ENCODE measurements around the gene MUSK. TPM values are rescaled to one million over a fixed set of nuclear protein-coding genes. Genes with fewer than 3 reads are reported as not detected.

Gene MUSK
- total RNA-seq, 1 donor from 2014 or later, result 0.24 TPM

DNA sequence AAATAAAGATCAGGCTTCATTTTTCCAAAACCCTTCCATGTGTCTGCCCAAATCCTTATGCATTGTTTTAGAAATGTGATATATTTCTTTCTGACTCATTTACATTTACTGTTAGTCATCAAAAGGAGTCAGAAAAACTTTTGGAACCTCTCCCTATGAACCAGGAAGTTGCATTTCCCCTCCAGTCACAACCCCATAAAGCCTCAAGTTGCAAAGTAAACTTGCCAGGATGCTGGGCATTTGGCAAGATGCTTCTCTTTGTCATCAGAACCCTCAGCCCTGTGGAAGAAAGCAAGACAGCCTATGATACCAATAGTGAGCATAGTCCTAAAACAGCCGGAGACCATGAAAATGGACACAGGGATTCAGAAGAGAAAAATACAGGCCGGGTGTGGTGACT is 84.2 kb downstream of the MUSK start:
- Histone ChIP-seq H3K27ac (no peak overlapping the region), H3K79me2 (ENCODE audit: low read depth) (no peaks in the 10 kb centered on the region), H3K27me3 (no peaks in the 10 kb centered on the region), H3K4me1 (no peaks in the 10 kb centered on the region), H3K4me3 (no peak overlapping the region), H3K9ac (no peak overlapping the region), H3K36me3 (no peaks in the 10 kb centered on the region), H3F3A (ENCODE audit: low read depth) (no peaks in the 10 kb centered on the region), H4K20me1 (ENCODE audit: low read depth) (no peaks in the 10 kb centered on the region), H2AFZ (replicated peaks) (no peak overlapping the region), H3K4me2 (no peak overlapping the region), H3K9me3 (ENCODE audit: low read depth) (no peaks in the 10 kb centered on the region)
- DNase-seq (ENCODE audit: low spot score), result no peak
- Mint-ChIP-seq H3K27ac (no peak overlapping the region), H3K27me3 (ENCODE audit: insufficient read depth, low read depth) (peaks cover 2% of the 10 kb centered on the region), H3K9me3 (no peaks in the 10 kb centered on the region), H3K4me3 (no peak overlapping the region), H3K4me1 (peaks cover 3% of the 10 kb centered on the region), H3K36me3 (no peaks in the 10 kb centered on the region)
- no peak for TF ChIP-seq EZH2 (IDR thresholded peaks at IDR 0.05)
- TF ChIP-seq EZH2phosphoT487 (IDR thresholded peaks at IDR 0.05), result no peak
- TF ChIP-seq, protein P1, sequence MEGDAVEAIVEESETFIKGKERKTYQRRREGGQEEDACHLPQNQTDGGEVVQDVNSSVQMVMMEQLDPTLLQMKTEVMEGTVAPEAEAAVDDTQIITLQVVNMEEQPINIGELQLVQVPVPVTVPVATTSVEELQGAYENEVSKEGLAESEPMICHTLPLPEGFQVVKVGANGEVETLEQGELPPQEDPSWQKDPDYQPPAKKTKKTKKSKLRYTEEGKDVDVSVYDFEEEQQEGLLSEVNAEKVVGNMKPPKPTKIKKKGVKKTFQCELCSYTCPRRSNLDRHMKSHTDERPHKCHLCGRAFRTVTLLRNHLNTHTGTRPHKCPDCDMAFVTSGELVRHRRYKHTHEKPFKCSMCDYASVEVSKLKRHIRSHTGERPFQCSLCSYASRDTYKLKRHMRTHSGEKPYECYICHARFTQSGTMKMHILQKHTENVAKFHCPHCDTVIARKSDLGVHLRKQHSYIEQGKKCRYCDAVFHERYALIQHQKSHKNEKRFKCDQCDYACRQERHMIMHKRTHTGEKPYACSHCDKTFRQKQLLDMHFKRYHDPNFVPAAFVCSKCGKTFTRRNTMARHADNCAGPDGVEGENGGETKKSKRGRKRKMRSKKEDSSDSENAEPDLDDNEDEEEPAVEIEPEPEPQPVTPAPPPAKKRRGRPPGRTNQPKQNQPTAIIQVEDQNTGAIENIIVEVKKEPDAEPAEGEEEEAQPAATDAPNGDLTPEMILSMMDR (IDR thresholded peaks at IDR 0.05), result no peak

DNA sequence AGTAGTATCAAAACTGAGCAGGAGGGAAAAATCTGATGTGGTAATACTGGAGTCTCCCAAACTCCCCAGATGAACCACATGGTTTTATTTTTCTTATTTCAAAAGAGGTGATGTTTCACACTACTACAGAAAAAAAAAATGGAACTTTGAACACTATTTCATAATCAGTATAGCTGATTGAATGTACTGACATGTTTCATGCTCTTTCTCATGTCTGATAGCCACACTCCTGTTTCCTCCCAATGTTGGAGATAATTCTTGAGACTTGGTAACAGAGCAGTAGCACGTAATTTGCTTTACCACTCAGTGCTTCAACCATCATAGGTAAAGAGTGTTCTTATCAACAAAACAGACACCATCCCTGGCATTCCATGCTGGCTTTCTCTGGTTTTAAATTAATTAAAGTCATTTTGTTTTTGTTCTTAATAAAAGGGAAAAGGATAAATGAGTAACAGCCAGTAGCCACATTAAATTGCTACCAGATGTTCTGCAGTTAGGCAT is 85.2 kb downstream of the MUSK start:
- Histone ChIP-seq H3K4me1 (no peaks in the 10 kb centered on the region), H3K27ac (no peak overlapping the region), H3K4me3 (no peak overlapping the region), H3K79me2 (ENCODE audit: low read depth) (no peaks in the 10 kb centered on the region), H3K27me3 (no peaks in the 10 kb centered on the region), H3K9me3 (ENCODE audit: low read depth) (no peaks in the 10 kb centered on the region), H3K36me3 (no peaks in the 10 kb centered on the region), H3F3A (ENCODE audit: low read depth) (no peaks in the 10 kb centered on the region), H2AFZ (replicated peaks) (no peak overlapping the region), H3K4me2 (no peak overlapping the region), H3K9ac (no peak overlapping the region), H4K20me1 (ENCODE audit: low read depth) (no peaks in the 10 kb centered on the region)
- DNase-seq (ENCODE audit: low spot score), result no peak
- TF ChIP-seq EZH2phosphoT487 (IDR thresholded peaks at IDR 0.05) (no peak), EZH2 (IDR thresholded peaks at IDR 0.05) (no peak)
- TF ChIP-seq, protein P1 (IDR thresholded peaks at IDR 0.05), result no peak
- no peak overlapping the region for H3K27ac Mint-ChIP-seq
- no peaks in the 10 kb centered on the region for H3K36me3 Mint-ChIP-seq
- no peaks in the 10 kb centered on the region for H3K27me3 Mint-ChIP-seq (ENCODE audit: insufficient read depth, low read depth)
- no peak overlapping the region for H3K4me3 Mint-ChIP-seq
- H3K9me3 Mint-ChIP-seq, result peaks cover 4% of the 10 kb centered on the region
- H3K4me1 Mint-ChIP-seq, result peaks cover 3% of the 10 kb centered on the region

DNA sequence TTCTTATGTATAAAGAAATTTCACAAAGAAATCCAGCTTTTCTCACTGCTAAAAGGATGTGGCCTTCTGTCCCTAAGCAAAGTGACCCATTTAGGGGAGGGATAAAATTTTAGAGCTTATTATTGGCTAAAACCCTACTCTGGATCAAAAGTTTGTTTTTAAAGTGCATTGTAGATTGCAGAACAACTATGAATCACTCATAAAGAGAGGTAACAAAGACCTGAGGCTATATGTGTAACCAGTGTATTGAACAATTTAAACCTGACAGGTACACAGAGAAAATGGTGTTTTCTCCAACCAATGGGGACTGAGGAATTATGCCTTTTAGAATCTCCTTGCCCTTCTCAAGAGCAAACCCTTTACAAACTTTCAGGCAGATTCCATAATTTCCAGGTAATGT is 86.6 kb downstream of the MUSK start:
- H4K20me1 ChIP-seq (ENCODE audit: low read depth), result no peaks in the 10 kb centered on the region
- H3K79me2 ChIP-seq (ENCODE audit: low read depth), result no peaks in the 10 kb centered on the region
- TF ChIP-seq EZH2 (IDR thresholded peaks at IDR 0.05), result no peak
- TF ChIP-seq EZH2phosphoT487 (IDR thresholded peaks at IDR 0.05), result no peak
- TF ChIP-seq, protein P1 (IDR thresholded peaks at IDR 0.05), result no peak
- no peak overlapping the region for H3K4me2 ChIP-seq
- no peaks in the 10 kb centered on the region for H3K27me3 ChIP-seq
- no peak overlapping the region for H3K4me3 ChIP-seq
- no peak overlapping the region for H3K4me3 Mint-ChIP-seq
- no peaks in the 10 kb centered on the region for H3K4me1 ChIP-seq
- H3F3A ChIP-seq (ENCODE audit: low read depth), result no peaks in the 10 kb centered on the region
- H3K9me3 Mint-ChIP-seq, result peaks cover 11% of the 10 kb centered on the region
- H2AFZ ChIP-seq (replicated peaks), result peak overlapping the region; percentile 4
- no peak overlapping the region for H3K27ac Mint-ChIP-seq
- H3K36me3 ChIP-seq, result no peaks in the 10 kb centered on the region
- no peaks in the 10 kb centered on the region for H3K36me3 Mint-ChIP-seq
- no peak for DNase-seq (ENCODE audit: low spot score)
- H3K9me3 ChIP-seq (ENCODE audit: low read depth), result no peaks in the 10 kb centered on the region
- peaks cover 3% of the 10 kb centered on the region for H3K4me1 Mint-ChIP-seq
- H3K27me3 Mint-ChIP-seq (ENCODE audit: insufficient read depth, low read depth), result no peaks in the 10 kb centered on the region
- H3K9ac ChIP-seq, result no peak overlapping the region
- no peak overlapping the region for H3K27ac ChIP-seq

Measured in neural progenitor cell (in vitro differentiated cells).